Heart left ventricle (tissue), 13 donors: ENCODE data around the gene LIMS2.

Experiments used
- POLR2A ChIP-seq, 2 donors: fragments of 450-650 bp; IDR thresholded peaks; one replicate each; pipeline ENCODE4 v1.6.1; 2017; ENCODE audit warnings: antibody characterized with exemption in 2 of 2, mild to moderate bottlenecking in 2 of 2, moderate library complexity in 2 of 2
- TF ChIP-seq, protein P1 (sequence below), 12 donors: fragments of 200-600 bp; sonication (generic) in 4 of 12; IDR thresholded peaks; one replicate each; pipeline versions ENCODE4 v1.5.0 to v1.8.0; 2018 to 2022; ENCODE audit warnings: antibody characterized with exemption in 12 of 12, mild to moderate bottlenecking in 5 of 12
- donor health status: ischemic (EF 13 %, LVEDD 7.1; RV severe dilation, severe dysfunction).
- donor health status: DM: no; HTN: yes; CAD: no.
- donor health status: DM: no; HTN: no; CAD: no.
- donor health status: ischemic (EF 25% LVEDD 6.9; RV normal size, moderate dysfunction).
- donor health status: ischemic (EF 25% LVEDD 5.7; RV mildly dilated, moderate dysfunction).
- donor health status: ischemic (EF 35%, LVEDD 5.7; RV mildly dilated, moderate dysfunction).
- donor health status: nonischemic (EF 11% LVEDD 7.7; RV severe dilation, severe dysfunction).
- donor health status: DM: yes; HTN: yes; CAD: no.
- donor health status: PGD.
- donor health status: ischemic (EF 29% LVEDD 5.4; RV normal size, mild dysfunction).
- donor health status: nonischemic (EF 23%, LVEDD 6.1; RV moderate dilation, normal function).

DNA sequence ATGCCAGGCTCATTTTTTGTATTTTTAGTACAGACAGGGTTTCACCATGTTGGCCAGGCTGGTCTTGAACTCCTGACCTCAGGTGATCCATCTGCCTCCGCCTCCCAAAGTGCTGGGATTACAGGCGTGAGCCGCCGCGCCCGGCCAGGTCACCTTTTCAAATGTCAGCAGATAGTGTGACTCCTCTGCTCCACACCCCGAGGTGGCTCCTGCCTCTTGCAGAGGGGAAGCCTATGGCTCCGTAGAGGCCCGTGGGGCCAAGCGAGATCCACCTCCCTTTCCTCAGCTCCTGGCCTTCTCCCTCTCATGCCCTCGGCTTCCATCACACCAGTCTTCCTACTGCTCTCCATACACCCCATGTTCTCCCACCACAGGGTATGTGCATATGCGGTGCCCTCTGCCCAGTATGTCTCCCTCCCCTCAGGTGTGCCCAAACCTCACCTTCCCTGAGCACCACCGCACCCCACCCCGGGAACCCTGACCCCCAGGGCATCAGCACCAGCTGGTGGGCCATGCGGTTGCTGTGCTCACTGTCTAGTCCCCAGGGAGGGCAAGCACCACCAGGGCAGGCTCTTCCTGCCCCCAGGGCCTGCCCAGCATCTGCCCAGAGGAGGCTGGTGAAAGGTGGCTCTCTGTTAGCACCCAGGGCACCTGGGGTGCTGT is 18.6 kb downstream of the LIMS2 start:
- TF ChIP-seq, protein P1, sequence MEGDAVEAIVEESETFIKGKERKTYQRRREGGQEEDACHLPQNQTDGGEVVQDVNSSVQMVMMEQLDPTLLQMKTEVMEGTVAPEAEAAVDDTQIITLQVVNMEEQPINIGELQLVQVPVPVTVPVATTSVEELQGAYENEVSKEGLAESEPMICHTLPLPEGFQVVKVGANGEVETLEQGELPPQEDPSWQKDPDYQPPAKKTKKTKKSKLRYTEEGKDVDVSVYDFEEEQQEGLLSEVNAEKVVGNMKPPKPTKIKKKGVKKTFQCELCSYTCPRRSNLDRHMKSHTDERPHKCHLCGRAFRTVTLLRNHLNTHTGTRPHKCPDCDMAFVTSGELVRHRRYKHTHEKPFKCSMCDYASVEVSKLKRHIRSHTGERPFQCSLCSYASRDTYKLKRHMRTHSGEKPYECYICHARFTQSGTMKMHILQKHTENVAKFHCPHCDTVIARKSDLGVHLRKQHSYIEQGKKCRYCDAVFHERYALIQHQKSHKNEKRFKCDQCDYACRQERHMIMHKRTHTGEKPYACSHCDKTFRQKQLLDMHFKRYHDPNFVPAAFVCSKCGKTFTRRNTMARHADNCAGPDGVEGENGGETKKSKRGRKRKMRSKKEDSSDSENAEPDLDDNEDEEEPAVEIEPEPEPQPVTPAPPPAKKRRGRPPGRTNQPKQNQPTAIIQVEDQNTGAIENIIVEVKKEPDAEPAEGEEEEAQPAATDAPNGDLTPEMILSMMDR (IDR thresholded peaks at IDR 0.05): no peak
- no peak for TF ChIP-seq POLR2A (IDR thresholded peaks at IDR 0.05)
